SK-N-SH (cell line): Measurements from ENCODE around the gene SCRG1. TPM values are rescaled to one million over a fixed set of nuclear protein-coding genes. Genes with fewer than 3 reads are reported as not detected.

Source experiments
- CTCF ChIA-PET: fragments of 300-600, 350-600 bp; formaldehyde crosslinking; extraction: SDS; loops from one replicate; lab custom pipeline; 2021; lab: Yijun Ruan, JAX
- POLR2A ChIA-PET: fragments of 350-600 bp; sonication (Branson Sonifier 250); formaldehyde crosslinking; extraction: SDS; loops from one replicate; lab custom pipeline; 2020; ENCODE audit warnings: antibody characterized with exemption, inconsistent platforms; lab: Yijun Ruan, JAX
- DNase-seq: peaks from one replicate; pipeline ENCODE4 v3.0.0; 2012
- H2AFZ ChIP-seq: fragments of 200-600 bp; sonication (generic); 2 replicates; pipeline ENCODE4 v1.8.1; 2016; ENCODE audit warnings: antibody characterized with exemption, mild to moderate bottlenecking, low read depth
- H3F3A ChIP-seq: fragments of 200-600 bp; sonication (generic); replicated peaks from 2 replicates; pipeline ENCODE3; 2016; ENCODE audit warnings: antibody characterized with exemption, mild to moderate bottlenecking; ENCODE audit not compliant: insufficient read depth
- H3K27ac ChIP-seq, 2 experiments: fragments of 200-500 bp in 1 of 2; fragments of 200-600 bp in 1 of 2; sonication (Bioruptor generic) in 1 of 2; sonication (generic), shearing (Covaris generic) in 1 of 2; 2 replicates each; pipeline versions ENCODE4 v1.5.1 to v1.6.1; 2014 to 2016; ENCODE audit warnings: low read depth in 2 of 2, inconsistent platforms in 1 of 2, low read length in 1 of 2, mild to moderate bottlenecking in 1 of 2, mixed read lengths in 1 of 2
- H3K27me3 ChIP-seq: fragments of 200-600 bp; sonication (generic), shearing (Covaris generic); 2 replicates; pipeline ENCODE4 v1.6.1; 2016; ENCODE audit warnings: mixed run types; ENCODE audit not compliant: insufficient read depth
- H3K36me3 ChIP-seq, 2 experiments: fragments of 200-500 bp in 1 of 2; fragments of 200-600 bp in 1 of 2; sonication (Bioruptor generic) in 1 of 2; sonication (generic) in 1 of 2; replicated peaks in 1 of 2; 2 replicates each; pipeline versions ENCODE3 to v1.5.1; 2014 to 2016; ENCODE audit warnings: low read length in 1 of 2, mild to moderate bottlenecking in 1 of 2; ENCODE audit not compliant: insufficient read depth in 2 of 2, control insufficient read depth in 1 of 2
- H3K4me1 ChIP-seq, 2 experiments: fragments of 200-500 bp in 1 of 2; fragments of 200-600 bp in 1 of 2; sonication (Bioruptor generic) in 1 of 2; sonication (generic), shearing (Covaris generic) in 1 of 2; 2 replicates each; pipeline versions ENCODE4 v1.5.1 to v1.6.1; 2014 to 2016; ENCODE audit warnings: low read depth in 1 of 2, low read length in 1 of 2, mixed run types in 1 of 2; ENCODE audit not compliant: insufficient read depth in 2 of 2, control insufficient read depth in 1 of 2
- H3K4me2 ChIP-seq: fragments of 200-600 bp; sonication (generic), shearing (Covaris generic); 2 replicates; pipeline ENCODE4 v1.6.1; 2017; ENCODE audit warnings: mixed run types
- H3K4me3 ChIP-seq, 2 experiments: fragments of 200-500 bp in 1 of 2; fragments of 200-600 bp in 1 of 2; sonication (Bioruptor generic) in 1 of 2; sonication (generic), shearing (Covaris generic) in 1 of 2; 2 replicates each; pipeline versions ENCODE4 v1.5.1 to v1.8.1; 2014 to 2016; ENCODE audit warnings: low read depth in 2 of 2, inconsistent platforms in 1 of 2, low read length in 1 of 2, mild to moderate bottlenecking in 1 of 2, mixed read lengths in 1 of 2, moderate library complexity in 1 of 2
- H3K79me2 ChIP-seq: fragments of 200-600 bp; sonication (generic); 2 replicates; pipeline ENCODE4 v1.8.1; 2017; ENCODE audit warnings: mild to moderate bottlenecking; ENCODE audit not compliant: insufficient read depth
- H3K9ac ChIP-seq: fragments of 200-600 bp; sonication (generic); 2 replicates; pipeline ENCODE4 v1.6.1; 2017; ENCODE audit warnings: mixed run types
- H3K9me2 ChIP-seq: fragments of 200-600 bp; sonication (generic); 2 replicates; pipeline ENCODE4 v1.6.1; 2017; ENCODE audit warnings: mixed run types
- H3K9me3 ChIP-seq: fragments of 200-600 bp; sonication (generic); 2 replicates; pipeline ENCODE4 v1.6.1; 2017; ENCODE audit warnings: mixed run types, mild to moderate bottlenecking, moderate library complexity
- H4K20me1 ChIP-seq: fragments of 200-600 bp; sonication (generic); 2 replicates; pipeline ENCODE4 v1.6.1; 2017; ENCODE audit warnings: mild to moderate bottlenecking, mixed run types; ENCODE audit not compliant: insufficient read depth
- CHD2 ChIP-seq: fragments of 150-350 bp; IDR thresholded peaks from 2 replicates; pipeline ENCODE4 v1.6.1; 2018; ENCODE audit warnings: low read length; ENCODE audit not compliant: partially characterized antibody
- ELF1 ChIP-seq: IDR thresholded peaks from 2 replicates; pipeline ENCODE4 v1.4.0; 2012
- EZH2phosphoT487 ChIP-seq: fragments of 200-600 bp; sonication (generic); IDR thresholded peaks from 2 replicates; pipeline ENCODE4 v1.6.1; 2017; ENCODE audit warnings: low read depth, mixed run types, mild to moderate bottlenecking, antibody characterized with exemption, moderate library complexity, borderline replicate concordance
- FOXJ3 ChIP-seq: sonication (generic); formaldehyde crosslinking; IDR thresholded peaks from 2 replicates; pipeline ENCODE4 v1.5.1; 2020; ENCODE audit warnings: mild to moderate bottlenecking, missing genetic modification reagents
- NFIC ChIP-seq: IDR thresholded peaks from 2 replicates; pipeline ENCODE4 v1.4.0; 2012; ENCODE audit warnings: borderline replicate concordance
- RAD21 ChIP-seq: IDR thresholded peaks from 2 replicates; pipeline ENCODE4 v1.6.1; 2012; ENCODE audit warnings: mild to moderate bottlenecking, low read length
- TCF12 ChIP-seq: IDR thresholded peaks from 2 replicates; pipeline ENCODE4 v1.4.0; 2012
- TEAD4 ChIP-seq: IDR thresholded peaks from 2 replicates; pipeline ENCODE4 v1.4.0; 2012; ENCODE audit warnings: mild to moderate bottlenecking, borderline replicate concordance; ENCODE audit not compliant: insufficient read depth
- USF1 ChIP-seq: IDR thresholded peaks from 2 replicates; pipeline ENCODE4 v1.4.0; 2012; ENCODE audit warnings: low read depth, borderline replicate concordance
- WGBS: methylation state at CpG from one replicate; pipeline ENCODE4 v1.1.6; 2017; ENCODE audit warnings: low lambda C conversion rate; 5-methylcytosine and 5-hydroxymethylcytosine counted together
- polyA plus RNA-seq, 3 experiments: library from polyadenylated mRNA; depleted of rRNA; stranded (reverse); fragments of >200 nt; gene quantifications; 2 replicates each; pipeline ENCODE4 v1.2.3, GENCODE V29; 2012
- TF ChIP-seq, protein P1 (sequence below): IDR thresholded peaks from 2 replicates; pipeline ENCODE4 v1.4.0; 2012; ENCODE audit warnings: low read depth
- TF ChIP-seq, protein P2 (sequence below): IDR thresholded peaks from 2 replicates; pipeline ENCODE4 v1.6.1; 2012; ENCODE audit warnings: mild to moderate bottlenecking, low read depth, low read length, moderate library complexity
- TF ChIP-seq, protein P3 (sequence below): IDR thresholded peaks from 2 replicates; pipeline ENCODE4; 2012

SCRG1 gene
- polyA plus RNA-seq, 1 of the 3 experiments (the other 2 are of a cell fraction): 0.16 TPM

DNA sequence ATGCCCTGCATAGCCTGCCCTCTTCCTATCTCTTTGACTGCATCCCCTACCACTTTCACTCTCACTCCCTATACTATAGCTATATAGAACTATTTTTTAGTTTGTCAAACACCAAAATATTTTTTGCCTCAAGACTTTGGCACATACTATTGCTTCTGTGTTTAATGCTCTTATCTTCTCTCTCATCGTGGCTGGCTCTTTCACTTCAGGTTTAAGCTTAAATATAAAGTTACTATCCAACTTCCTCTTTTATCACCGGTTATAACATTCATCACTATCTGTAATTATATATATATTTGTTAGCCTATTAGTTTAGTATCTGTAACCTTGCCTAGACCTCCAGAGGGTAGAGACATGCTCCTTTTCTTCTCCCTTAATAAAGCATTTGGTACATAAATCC is 53.3 kb downstream of the SCRG1 start:
- no peak overlapping the region for H3K9ac ChIP-seq
- H3K4me2 ChIP-seq: no peak overlapping the region
- H3K79me2 ChIP-seq: no peaks in the 10 kb centered on the region
- 0 out of 2 replicates have a peak, but pooled peaks cover 4% of the 10 kb centered on the region for H3K9me3 ChIP-seq
- ChIA-PET POLR2A (interaction anchor here (0.9 kb wide), 1 partner anchor 11 kb away, joined by 3 read pairs; the partner anchor contains the start of gene HMGB2), CTCF (interaction anchor here (1.0 to 1.8 kb wide), 3 partner anchors 11 to 332 kb away, joined by 3 to 6 read pairs (median 3); no protein-coding TSS in a partner anchor)
- H4K20me1 ChIP-seq: no peaks in the 10 kb centered on the region
- peaks cover 0 to 11% of the 10 kb centered on the region in 2 experiments; a peak in 1 of 4 replicates for H3K4me1 ChIP-seq
- 83% methylated on average over 2 of the region's 2 CpGs for WGBS
- no peaks in the 10 kb centered on the region for H3K9me2 ChIP-seq
- no peak for TF ChIP-seq ELF1
- no peak for TF ChIP-seq TCF12
- TF ChIP-seq FOXJ3: no peak
- no peak for TF ChIP-seq TEAD4
- TF ChIP-seq CHD2: no peak
- TF ChIP-seq EZH2phosphoT487: no peak
- TF ChIP-seq, protein P1, sequence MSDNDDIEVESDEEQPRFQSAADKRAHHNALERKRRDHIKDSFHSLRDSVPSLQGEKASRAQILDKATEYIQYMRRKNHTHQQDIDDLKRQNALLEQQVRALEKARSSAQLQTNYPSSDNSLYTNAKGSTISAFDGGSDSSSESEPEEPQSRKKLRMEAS: no peak
- no peak for TF ChIP-seq NFIC
- TF ChIP-seq, protein P2, sequence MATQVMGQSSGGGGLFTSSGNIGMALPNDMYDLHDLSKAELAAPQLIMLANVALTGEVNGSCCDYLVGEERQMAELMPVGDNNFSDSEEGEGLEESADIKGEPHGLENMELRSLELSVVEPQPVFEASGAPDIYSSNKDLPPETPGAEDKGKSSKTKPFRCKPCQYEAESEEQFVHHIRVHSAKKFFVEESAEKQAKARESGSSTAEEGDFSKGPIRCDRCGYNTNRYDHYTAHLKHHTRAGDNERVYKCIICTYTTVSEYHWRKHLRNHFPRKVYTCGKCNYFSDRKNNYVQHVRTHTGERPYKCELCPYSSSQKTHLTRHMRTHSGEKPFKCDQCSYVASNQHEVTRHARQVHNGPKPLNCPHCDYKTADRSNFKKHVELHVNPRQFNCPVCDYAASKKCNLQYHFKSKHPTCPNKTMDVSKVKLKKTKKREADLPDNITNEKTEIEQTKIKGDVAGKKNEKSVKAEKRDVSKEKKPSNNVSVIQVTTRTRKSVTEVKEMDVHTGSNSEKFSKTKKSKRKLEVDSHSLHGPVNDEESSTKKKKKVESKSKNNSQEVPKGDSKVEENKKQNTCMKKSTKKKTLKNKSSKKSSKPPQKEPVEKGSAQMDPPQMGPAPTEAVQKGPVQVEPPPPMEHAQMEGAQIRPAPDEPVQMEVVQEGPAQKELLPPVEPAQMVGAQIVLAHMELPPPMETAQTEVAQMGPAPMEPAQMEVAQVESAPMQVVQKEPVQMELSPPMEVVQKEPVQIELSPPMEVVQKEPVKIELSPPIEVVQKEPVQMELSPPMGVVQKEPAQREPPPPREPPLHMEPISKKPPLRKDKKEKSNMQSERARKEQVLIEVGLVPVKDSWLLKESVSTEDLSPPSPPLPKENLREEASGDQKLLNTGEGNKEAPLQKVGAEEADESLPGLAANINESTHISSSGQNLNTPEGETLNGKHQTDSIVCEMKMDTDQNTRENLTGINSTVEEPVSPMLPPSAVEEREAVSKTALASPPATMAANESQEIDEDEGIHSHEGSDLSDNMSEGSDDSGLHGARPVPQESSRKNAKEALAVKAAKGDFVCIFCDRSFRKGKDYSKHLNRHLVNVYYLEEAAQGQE: no peak
- TF ChIP-seq, protein P3, sequence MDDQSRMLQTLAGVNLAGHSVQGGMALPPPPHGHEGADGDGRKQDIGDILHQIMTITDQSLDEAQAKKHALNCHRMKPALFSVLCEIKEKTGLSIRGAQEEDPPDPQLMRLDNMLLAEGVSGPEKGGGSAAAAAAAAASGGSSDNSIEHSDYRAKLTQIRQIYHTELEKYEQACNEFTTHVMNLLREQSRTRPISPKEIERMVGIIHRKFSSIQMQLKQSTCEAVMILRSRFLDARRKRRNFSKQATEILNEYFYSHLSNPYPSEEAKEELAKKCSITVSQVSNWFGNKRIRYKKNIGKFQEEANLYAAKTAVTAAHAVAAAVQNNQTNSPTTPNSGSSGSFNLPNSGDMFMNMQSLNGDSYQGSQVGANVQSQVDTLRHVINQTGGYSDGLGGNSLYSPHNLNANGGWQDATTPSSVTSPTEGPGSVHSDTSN: no peak
- TF ChIP-seq RAD21: no peak
- TF ChIP-seq USF1: no peak
- H3F3A ChIP-seq: peaks cover 3% of the 10 kb centered on the region
- no peak overlapping the region for H3K27ac ChIP-seq
- H3K27me3 ChIP-seq: no peaks in the 10 kb centered on the region
- no peak overlapping the region for H2AFZ ChIP-seq
- H3K36me3 ChIP-seq: no peaks in the 10 kb centered on the region
- no peak overlapping the region for H3K4me3 ChIP-seq
- no peak for DNase-seq
